ENCODE results near the gene AREL1. TPM values are rescaled to one million over a fixed set of nuclear protein-coding genes. Genes with fewer than 3 reads are reported as not detected.

Gene AREL1
- total and polyA plus RNA-seq, 2 of the 8 experiments (the other 6 are each of a cell fraction or from before 2014, with no cell fraction given) = 31.4 to 49.1 TPM

DNA sequence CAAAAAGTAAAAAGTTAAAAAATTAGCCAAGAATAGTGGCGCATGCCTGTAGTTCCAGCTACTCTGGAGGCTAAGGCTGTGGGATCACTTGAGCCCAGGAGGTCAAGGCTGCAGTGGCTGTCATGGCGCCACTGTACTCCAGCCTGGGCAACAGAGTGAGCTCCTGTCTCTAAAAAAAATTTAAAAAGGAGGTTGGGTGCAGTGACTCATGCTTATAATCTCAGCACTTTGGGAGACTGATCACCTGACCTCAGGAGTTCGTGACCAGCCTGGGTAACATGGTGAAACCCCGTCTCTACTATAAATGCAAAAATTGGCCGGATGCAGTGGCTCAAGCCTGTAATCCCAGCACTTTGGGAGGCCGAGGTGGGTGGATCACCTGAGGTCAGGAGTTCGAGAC is 42.0 kb upstream of the AREL1 start:
- H2BK15ac ChIP-seq (ENCODE audit: low read length) = no peak overlapping the region
- no peak overlapping the region for H3K23ac ChIP-seq (ENCODE audit: insufficient read length)
- no peak overlapping the region; the same call in 1 of the 2 replicates for H4K8ac ChIP-seq (ENCODE audit: extremely low read depth, insufficient read depth, low read length)
- no peak overlapping the region for H2AFZ ChIP-seq (ENCODE audit: low read length)
- no peaks in the 10 kb centered on the region for H3K36me3 ChIP-seq (ENCODE audit: control insufficient read depth in 2 of 4, insufficient read depth in 4 of 4, low read length in 3 of 4)
- no peak overlapping the region for H3K9ac ChIP-seq (replicated peaks in 1 of 4; ENCODE audit: extremely low read depth in 1 of 4, low read depth in 3 of 4, low read length in 3 of 4)
- H2BK5ac ChIP-seq (ENCODE audit: low read depth, low read length) = no peak overlapping the region
- no peaks in the 10 kb centered on the region for H4K20me1 ChIP-seq (replicated peaks in 1 of 2; ENCODE audit: control insufficient read depth in 1 of 2, insufficient read depth in 2 of 2, low read length in 2 of 2)
- no peak overlapping the region for H3K18ac ChIP-seq (ENCODE audit: extremely low read depth, low read length)
- 0 out of 4 replicates have a peak, but pooled peaks cover 7% of the 10 kb centered on the region in 2 experiments for H3K9me3 ChIP-seq (ENCODE audit: insufficient read depth in 2 of 2, low read depth in 1 of 2, low read length in 1 of 2)
- H2BK120ac ChIP-seq (replicated peaks; ENCODE audit: low read depth, low read length) = no peak overlapping the region
- TF ChIP-seq CHD1 (IDR thresholded peaks at IDR 0.05; ENCODE audit: low read depth, low read length) (no peak), KDM4A (IDR thresholded peaks at IDR 0.05; ENCODE audit: low read depth, low read length, severe bottlenecking) (no peak), NANOG (IDR thresholded peaks at IDR 0.05; ENCODE audit: insufficient read depth, low read depth, low read length, poor library complexity, severe bottlenecking) (no peak), POLR2A (IDR thresholded peaks at IDR 0.05; ENCODE audit: control extremely low read depth in 1 of 2, low read depth in 2 of 2, low read length in 2 of 2) (no peak)
- TF ChIP-seq, protein P1, sequence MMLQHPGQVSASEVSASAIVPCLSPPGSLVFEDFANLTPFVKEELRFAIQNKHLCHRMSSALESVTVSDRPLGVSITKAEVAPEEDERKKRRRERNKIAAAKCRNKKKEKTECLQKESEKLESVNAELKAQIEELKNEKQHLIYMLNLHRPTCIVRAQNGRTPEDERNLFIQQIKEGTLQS (IDR thresholded peaks at IDR 0.05; ENCODE audit: insufficient read depth, low read depth, low read length) = no peak
- no peak overlapping the region for H2BK20ac ChIP-seq (ENCODE audit: low read length)
- no peaks in the 10 kb centered on the region for H3K27me3 ChIP-seq (replicated peaks in 1 of 4; ENCODE audit: control insufficient read depth in 3 of 4, extremely low read depth in 1 of 4, insufficient read depth in 3 of 4, low read length in 3 of 4)
- no peak overlapping the region for H3K4ac ChIP-seq (replicated peaks; ENCODE audit: insufficient read length, low read depth, low read length)
- H3K79me2 ChIP-seq (ENCODE audit: control insufficient read depth in 1 of 2, insufficient read depth in 2 of 2, low read length in 2 of 2) = no peaks in the 10 kb centered on the region
- DNase-seq (ENCODE audit: low read depth in 1 of 2, low spot score in 2 of 2) = no peak
- no peak for FAIRE-seq
- H3K4me3 ChIP-seq (ENCODE audit: extremely low read depth in 1 of 4, insufficient read depth in 2 of 4, low read depth in 3 of 4, low read length in 4 of 4) = no peak overlapping the region
- 79% methylated on average over 7 of the region's 7 CpGs; no CpG with 5 or more reads in 1 of the 2 experiments for WGBS, 2 experiments (ENCODE audit: extremely low coverage in 1 of 2, insufficient coverage in 1 of 2, insufficient read length in 1 of 2, insufficient replicate concordance in 2 of 2, low coverage in 1 of 2, low lambda C conversion rate in 2 of 2, missing lambda C conversion rate in 1 of 2)
- no peaks in the 10 kb centered on the region for H3K4me1 ChIP-seq (replicated peaks in 1 of 4; ENCODE audit: control insufficient read depth in 3 of 4, insufficient read depth in 4 of 4, low read length in 3 of 4)
- H3K79me1 ChIP-seq (ENCODE audit: low read depth, low read length) = no peaks in the 10 kb centered on the region
- no peak overlapping the region for H3K56ac ChIP-seq (replicated peaks; ENCODE audit: insufficient read length, low read depth, low read length)
- H3K27ac ChIP-seq (ENCODE audit: low read depth, low read length) = no peak overlapping the region
- no peak overlapping the region for H2AK5ac ChIP-seq (ENCODE audit: low read depth, low read length)
- ChIA-PET POLR2A (ENCODE audit: partially characterized antibody) (interaction anchor here (2.7 kb wide), 1 partner anchor 8 kb away, joined by 17 read pairs; the partner anchor contains the start of gene YLPM1), CTCF (ENCODE audit: partially characterized antibody) (interaction anchor here (0.6 to 2.2 kb wide), 2 partner anchors 8 to 11 kb away, joined by 4 to 11 read pairs; partner anchors contain the start of gene YLPM1)
- no peak overlapping the region for H4K91ac ChIP-seq (replicated peaks; ENCODE audit: insufficient read length, low read length)
- H3K14ac ChIP-seq (ENCODE audit: insufficient read length) = no peak overlapping the region
- no peak overlapping the region for H4K5ac ChIP-seq (ENCODE audit: insufficient read length, low read depth, low read length)
- no peak overlapping the region for H2BK12ac ChIP-seq (ENCODE audit: low read depth, low read length)
- no peak overlapping the region for H3K4me2 ChIP-seq (ENCODE audit: insufficient read depth in 1 of 2, low read depth in 2 of 2, low read length in 2 of 2)
- H3K23me2 ChIP-seq (ENCODE audit: low read depth, low read length) = no peaks in the 10 kb centered on the region
